Measurements from ENCODE around the gene APOBEC2.

- TF ChIP-seq, protein P1, sequence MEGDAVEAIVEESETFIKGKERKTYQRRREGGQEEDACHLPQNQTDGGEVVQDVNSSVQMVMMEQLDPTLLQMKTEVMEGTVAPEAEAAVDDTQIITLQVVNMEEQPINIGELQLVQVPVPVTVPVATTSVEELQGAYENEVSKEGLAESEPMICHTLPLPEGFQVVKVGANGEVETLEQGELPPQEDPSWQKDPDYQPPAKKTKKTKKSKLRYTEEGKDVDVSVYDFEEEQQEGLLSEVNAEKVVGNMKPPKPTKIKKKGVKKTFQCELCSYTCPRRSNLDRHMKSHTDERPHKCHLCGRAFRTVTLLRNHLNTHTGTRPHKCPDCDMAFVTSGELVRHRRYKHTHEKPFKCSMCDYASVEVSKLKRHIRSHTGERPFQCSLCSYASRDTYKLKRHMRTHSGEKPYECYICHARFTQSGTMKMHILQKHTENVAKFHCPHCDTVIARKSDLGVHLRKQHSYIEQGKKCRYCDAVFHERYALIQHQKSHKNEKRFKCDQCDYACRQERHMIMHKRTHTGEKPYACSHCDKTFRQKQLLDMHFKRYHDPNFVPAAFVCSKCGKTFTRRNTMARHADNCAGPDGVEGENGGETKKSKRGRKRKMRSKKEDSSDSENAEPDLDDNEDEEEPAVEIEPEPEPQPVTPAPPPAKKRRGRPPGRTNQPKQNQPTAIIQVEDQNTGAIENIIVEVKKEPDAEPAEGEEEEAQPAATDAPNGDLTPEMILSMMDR (conservative IDR thresholded peaks at IDR 0.05), result peak; percentile 95
- no peak for TF ChIP-seq ZFX (IDR thresholded peaks at IDR 0.05)
These were observed 13.7 kb upstream of the APOBEC2 start, which contains the start of gene UNC5CL for GRCh38 chr6:41039060-41039998.
